Effector memory CD8-positive, alpha-beta T cell (primary cell): Measurements from ENCODE around the gene TCEANC2.
A peak's percentile ranks its signal among the peaks of the same experiment; 100 is the strongest.
"Not testable (repeated sequence)": the region's sequence is repeated elsewhere in the genome, so short reads cannot be mapped to it uniquely, and the experiment has no call there.

Source experiments
- ATAC-seq: fragments of 150-1000 bp; cut with Tn5 transposase; replicated peaks from 2 replicates; pipeline ENCODE4 v1.10.0; 2021; ENCODE audit warnings: mild to moderate bottlenecking, moderate library complexity
- DNase-seq, 3 experiments: peaks; one replicate each; pipeline ENCODE4 v3.0.0; 2021
- H3K27ac Mint-ChIP-seq, 2 donors: one replicate each; pipeline ENCODE4 v1.8.0; 2022; ENCODE audit warnings: mild to moderate bottlenecking in 2 of 2, mixed read lengths in 2 of 2, moderate library complexity in 2 of 2
- H3K27me3 Mint-ChIP-seq, 2 donors: one replicate each; pipeline ENCODE4 v1.8.0; 2022; ENCODE audit warnings: mixed read lengths in 2 of 2
- H3K36me3 Mint-ChIP-seq: one replicate; pipeline ENCODE4 v1.8.0; 2022; ENCODE audit warnings: mild to moderate bottlenecking, moderate library complexity, mixed read lengths; ENCODE audit not compliant: insufficient read depth
- H3K4me1 Mint-ChIP-seq, 2 donors: one replicate each; pipeline ENCODE4 v1.8.0; 2022; ENCODE audit warnings: low read depth in 2 of 2, mixed read lengths in 2 of 2
- H3K4me3 Mint-ChIP-seq, 2 donors: one replicate each; pipeline ENCODE4 v1.8.0; 2022; ENCODE audit warnings: mild to moderate bottlenecking in 2 of 2, mixed read lengths in 2 of 2, moderate library complexity in 2 of 2
- H3K9me3 Mint-ChIP-seq, 2 donors: one replicate each; pipeline ENCODE4 v1.8.0; 2022; ENCODE audit warnings: mixed read lengths in 2 of 2
- total RNA-seq, 9 experiments: gene quantifications; one replicate each; lab custom pipeline; 2026; lab: John Stamatoyannopoulos, UW

TCEANC2 gene
- 16.8 to 43.2 (median 24.0) reads per million in 9 experiments for total RNA-seq

DNA sequence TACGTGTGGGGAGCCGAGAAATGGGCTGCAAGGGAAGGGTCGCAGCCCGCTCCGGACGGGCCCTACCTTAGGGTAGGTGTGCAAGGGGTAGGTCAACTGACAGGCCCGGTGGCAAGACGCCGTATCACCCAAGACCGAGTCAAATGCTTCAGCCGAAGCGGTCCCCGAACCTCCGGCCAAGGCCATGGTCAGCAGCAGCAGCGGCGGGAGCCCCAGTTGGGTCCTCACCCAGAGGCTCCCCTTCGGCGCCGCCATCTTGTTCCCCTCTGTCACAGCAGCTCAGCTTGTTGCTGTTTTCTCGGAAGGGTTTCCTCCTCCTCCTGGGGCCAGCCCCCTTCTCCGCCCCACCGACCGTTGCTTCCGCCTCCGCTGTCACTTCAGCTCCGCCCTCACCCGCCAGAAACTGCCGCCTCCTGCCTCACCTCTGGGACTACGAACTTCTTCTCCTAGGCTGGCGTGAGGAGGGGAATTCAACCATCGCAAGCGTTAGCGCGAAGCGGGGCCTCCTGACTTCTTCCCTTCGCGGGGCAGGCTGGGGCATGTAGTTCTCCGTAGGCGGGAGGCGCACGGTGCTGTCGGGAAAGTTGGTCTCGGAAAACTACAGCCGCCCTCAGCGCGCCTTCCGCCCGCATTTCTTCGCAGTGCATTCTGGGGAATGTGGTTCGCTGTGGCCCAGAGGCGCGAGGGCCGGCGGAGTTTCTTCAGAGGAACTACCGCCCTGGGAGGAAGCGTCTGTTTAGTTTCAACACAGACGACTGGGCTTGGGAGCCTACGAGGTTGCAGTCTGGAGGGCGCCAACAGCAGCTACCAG is at the start of gene TCEANC2, which contains the start of gene TMEM59:
Gene TCEANC2, plus strand, starts transcription at position 675 of the 811 bp plus-strand sequence. CDS start 815 bp downstream, outside the sequence.
Gene TMEM59, minus strand, starts transcription at position 271 of the 811 bp plus-strand sequence. Its CDS starts 16 bp downstream, at position 255.
- Mint-ChIP-seq H3K9me3 (no peaks in the 10 kb centered on the region), H3K36me3 (peaks cover 13% of the 10 kb centered on the region), H3K4me3 (no peak within 1 kb of the TSS), H3K4me1 (peaks cover 11 to 13% of the 10 kb centered on the region in 2 donors), H3K27me3 (no peaks in the 10 kb centered on the region), H3K27ac (no peak within 1 kb of the TSS)
- ATAC-seq (peak; percentile 88), DNase-seq (peak; percentile 96 to 97 (median 96))

DNA sequence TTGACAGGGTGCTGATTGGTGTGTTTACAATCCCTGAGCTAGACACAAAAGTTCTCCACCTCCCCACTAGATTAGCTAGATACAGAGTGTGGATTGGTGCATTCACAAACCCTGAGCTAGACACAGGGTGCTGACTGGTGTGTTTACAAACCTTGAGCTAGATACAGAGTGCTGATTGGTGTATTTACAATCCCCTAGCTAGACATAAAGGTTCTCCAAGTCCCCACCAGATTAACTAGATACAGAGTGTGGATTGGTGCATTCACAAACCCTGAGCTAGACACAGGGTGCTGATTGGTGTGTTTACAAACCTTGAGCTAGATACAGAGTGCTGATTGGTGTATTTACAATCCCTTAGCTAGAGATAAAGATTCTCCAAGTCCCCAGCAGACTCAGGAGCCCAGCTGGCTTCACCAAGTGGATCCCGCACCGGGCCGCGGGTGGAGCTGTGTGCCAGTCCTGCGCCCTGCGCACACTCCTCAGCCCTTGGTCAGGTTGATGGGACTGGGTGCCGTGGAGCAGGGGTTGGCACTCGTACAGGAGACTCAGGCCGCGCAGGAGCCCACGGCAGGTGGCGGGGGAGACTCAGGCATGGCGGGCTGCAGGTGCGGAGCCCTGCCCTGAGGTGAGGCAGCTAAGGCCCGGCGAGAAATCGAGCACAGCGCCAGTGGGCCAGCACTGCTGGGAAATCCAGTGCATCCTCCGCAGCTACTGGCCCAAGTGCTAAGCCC is 49.5 kb upstream of the TCEANC2 start:
- not testable (repeated sequence) for ATAC-seq, H3K36me3 Mint-ChIP-seq, H3K4me1 Mint-ChIP-seq, H3K4me3 Mint-ChIP-seq, H3K27ac Mint-ChIP-seq, H3K9me3 Mint-ChIP-seq, DNase-seq
- H3K27me3 Mint-ChIP-seq, result peaks cover 19 to 35% of the 10 kb centered on the region in 2 donors

DNA sequence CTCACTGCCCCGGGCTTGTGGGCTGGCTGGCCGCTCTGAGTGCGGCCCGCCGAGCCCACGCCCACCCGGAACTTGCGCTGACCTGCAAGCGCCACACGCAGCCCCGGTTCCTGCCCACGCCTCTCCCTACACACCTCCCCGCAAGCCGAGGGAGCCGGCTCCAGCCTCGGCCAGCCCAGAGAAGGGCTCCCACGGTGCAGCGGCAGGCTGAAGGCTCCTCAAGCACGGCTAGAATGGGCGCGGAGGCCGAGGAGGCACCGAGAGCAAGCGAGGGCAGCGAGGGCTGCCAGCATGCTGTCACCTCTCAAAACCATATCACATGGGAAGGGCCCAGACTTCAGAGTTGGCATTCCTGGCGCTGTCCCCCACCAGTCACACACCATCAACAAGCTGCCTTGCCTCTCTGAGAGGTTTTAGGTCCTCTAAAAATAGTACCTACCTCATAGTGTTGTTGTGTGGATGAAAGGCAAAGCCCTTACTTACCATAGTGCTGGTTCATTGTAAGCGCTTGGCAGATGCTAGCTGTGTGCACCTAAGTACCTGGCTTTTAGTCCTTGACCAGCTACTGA is 48.8 kb upstream of the TCEANC2 start:
- Mint-ChIP-seq H3K4me3 (no peak overlapping the region), H3K9me3 (no peaks in the 10 kb centered on the region), H3K27me3 (peaks cover 26 to 41% of the 10 kb centered on the region in 2 donors), H3K27ac (no peak overlapping the region), H3K4me1 (no peaks in the 10 kb centered on the region), H3K36me3 (no peaks in the 10 kb centered on the region)
- ATAC-seq, result no peak
- DNase-seq, result no peak

DNA sequence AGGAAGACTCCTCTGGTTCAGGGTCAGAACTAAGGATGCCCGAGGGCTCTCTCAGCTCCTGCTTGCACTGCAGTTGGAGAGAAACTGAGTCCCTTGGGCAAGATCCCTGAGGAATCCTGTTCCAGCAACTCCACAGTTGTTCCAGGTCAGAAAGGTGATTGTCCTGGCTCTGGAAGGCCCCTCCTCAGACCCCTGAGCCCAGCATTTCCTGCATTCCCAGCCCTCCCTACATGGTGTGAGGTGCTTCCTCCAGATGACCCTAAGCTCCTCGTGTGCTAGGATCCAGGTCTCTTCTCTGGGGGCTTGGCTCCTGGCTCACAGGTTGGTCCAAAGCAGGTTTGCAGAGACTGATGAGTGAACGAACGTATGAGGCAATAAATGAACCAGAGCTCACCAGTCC is 46.9 kb upstream of the TCEANC2 start:
- no peaks in the 10 kb centered on the region for H3K9me3 Mint-ChIP-seq

DNA sequence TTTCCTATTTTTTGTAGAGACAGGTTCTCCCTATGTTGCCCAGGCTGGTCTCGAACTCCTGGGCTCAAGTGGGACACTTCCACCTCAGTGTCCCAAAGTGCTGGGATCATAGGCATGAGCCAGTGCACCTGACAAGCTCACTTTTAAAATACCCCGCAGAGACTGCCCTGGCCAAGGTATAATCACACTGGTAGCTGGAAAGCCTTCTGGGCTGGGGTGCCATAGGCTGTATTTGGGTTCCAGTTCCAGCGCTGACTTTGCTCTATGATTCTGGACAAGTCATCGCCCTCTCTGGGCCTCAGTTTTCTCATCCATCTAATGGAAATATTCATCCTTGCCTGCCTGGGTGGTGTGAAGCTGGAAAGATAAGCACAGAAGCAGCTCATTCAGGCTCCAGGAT is 45.8 kb upstream of the TCEANC2 start:
- H3K36me3 Mint-ChIP-seq, result no peaks in the 10 kb centered on the region
- H3K9me3 Mint-ChIP-seq, result no peaks in the 10 kb centered on the region
- ATAC-seq, result no peak
- no peak overlapping the region for H3K4me3 Mint-ChIP-seq
- no peaks in the 10 kb centered on the region for H3K4me1 Mint-ChIP-seq
- peaks cover 47 to 66% of the 10 kb centered on the region in 2 donors for H3K27me3 Mint-ChIP-seq
- no peak for DNase-seq
- no peak overlapping the region for H3K27ac Mint-ChIP-seq

More for the DNA sequence above, 46.9 kb upstream of the TCEANC2 start:
- H3K4me3 Mint-ChIP-seq, result no peak overlapping the region
- no peak for ATAC-seq
- H3K27me3 Mint-ChIP-seq, result peaks cover 43 to 61% of the 10 kb centered on the region in 2 donors
- no peaks in the 10 kb centered on the region for H3K36me3 Mint-ChIP-seq
- H3K4me1 Mint-ChIP-seq, result no peaks in the 10 kb centered on the region
- DNase-seq, result no peak
- H3K27ac Mint-ChIP-seq, result no peak overlapping the region

DNA sequence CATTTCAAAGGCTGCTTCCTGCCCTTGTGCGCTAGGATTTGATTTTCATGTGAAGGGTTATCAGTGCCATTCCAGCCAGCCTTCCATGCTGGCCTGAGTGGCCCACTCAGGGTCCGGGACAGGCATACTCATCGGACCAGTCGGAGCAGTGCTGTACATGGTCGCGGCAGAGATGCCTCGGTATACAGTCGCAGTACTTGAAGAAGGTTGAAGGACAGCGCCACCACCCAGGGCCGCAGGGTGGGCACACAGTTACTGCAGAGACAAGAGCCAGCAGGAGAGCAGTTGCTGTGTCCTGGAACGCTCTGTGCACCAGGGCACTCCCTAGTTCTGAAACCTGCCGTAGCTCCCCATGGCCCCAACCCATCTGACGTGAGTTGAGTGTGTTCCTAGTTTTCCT is 44.5 kb upstream of the TCEANC2 start:
- ATAC-seq, result no peak
- Mint-ChIP-seq H3K27ac (no peak overlapping the region), H3K27me3 (peaks cover 49 to 72% of the 10 kb centered on the region in 2 donors), H3K4me3 (no peak overlapping the region), H3K9me3 (no peaks in the 10 kb centered on the region), H3K4me1 (no peaks in the 10 kb centered on the region), H3K36me3 (no peaks in the 10 kb centered on the region)
- DNase-seq, result no peak

DNA sequence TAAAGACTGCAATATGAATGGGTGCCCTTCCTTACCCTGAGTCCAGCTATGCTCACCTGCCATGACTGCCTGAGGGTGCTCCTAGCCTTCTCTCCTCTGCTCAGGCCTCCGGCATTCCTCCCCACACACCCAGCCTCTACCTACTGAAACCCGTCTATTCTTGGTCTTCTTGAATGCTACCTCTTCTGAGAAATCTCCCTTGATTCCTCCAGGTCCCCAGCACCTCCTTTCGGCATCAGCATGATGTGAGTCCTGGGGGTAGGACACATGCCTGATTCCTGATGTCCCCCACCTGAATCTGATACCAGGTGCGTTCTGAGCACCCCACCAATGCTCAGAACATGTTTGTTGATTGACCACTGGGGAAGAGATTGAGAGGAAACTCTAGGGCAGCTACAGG is 44.0 kb upstream of the TCEANC2 start:
- Mint-ChIP-seq H3K4me1 (no peaks in the 10 kb centered on the region), H3K9me3 (no peaks in the 10 kb centered on the region), H3K4me3 (no peak overlapping the region), H3K27ac (no peak overlapping the region), H3K27me3 (peaks cover 51 to 77% of the 10 kb centered on the region in 2 donors), H3K36me3 (no peaks in the 10 kb centered on the region)
- DNase-seq (no peak), ATAC-seq (no peak)

DNA sequence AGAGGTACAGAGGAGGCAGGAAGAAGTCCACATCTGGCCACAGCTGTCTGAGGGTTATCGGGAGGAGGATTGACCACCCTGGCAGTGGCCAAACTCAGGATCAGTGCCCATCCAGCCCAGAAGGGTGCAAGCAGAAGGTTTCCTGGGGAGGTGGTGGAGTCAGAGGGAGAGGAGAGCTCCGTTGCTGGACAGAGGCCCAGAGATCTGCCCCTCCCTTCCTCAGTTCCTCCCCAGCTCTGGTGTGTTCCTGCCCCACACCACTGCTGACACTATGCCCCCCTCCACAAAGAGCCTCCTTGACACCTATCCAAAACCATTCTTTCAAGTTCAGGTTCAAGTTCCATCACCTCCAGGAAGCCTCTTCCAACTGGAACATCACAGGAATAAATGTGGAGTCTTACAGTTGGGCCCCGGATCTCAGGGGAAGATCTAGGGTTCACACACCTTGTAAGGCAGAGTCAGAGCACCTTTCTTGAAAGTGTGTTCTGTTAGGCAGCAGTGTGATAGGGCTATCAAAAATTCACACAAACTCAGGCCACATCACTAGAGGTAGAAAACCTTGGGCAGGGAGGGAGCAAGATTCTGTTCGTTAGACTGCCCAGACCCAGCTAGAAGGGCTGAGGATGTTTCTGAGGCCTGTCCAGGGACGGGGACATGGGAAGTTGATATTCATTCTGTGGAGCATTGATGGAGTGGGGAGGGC is 42.8 kb upstream of the TCEANC2 start:
- H3K4me3 Mint-ChIP-seq, result no peak overlapping the region
- DNase-seq (no peak), ATAC-seq (no peak)
- no peaks in the 10 kb centered on the region for H3K9me3 Mint-ChIP-seq
- H3K4me1 Mint-ChIP-seq, result no peaks in the 10 kb centered on the region
- H3K36me3 Mint-ChIP-seq, result no peaks in the 10 kb centered on the region
- H3K27me3 Mint-ChIP-seq, result peaks cover 51 to 77% of the 10 kb centered on the region in 2 donors
- H3K27ac Mint-ChIP-seq, result no peak overlapping the region

DNA sequence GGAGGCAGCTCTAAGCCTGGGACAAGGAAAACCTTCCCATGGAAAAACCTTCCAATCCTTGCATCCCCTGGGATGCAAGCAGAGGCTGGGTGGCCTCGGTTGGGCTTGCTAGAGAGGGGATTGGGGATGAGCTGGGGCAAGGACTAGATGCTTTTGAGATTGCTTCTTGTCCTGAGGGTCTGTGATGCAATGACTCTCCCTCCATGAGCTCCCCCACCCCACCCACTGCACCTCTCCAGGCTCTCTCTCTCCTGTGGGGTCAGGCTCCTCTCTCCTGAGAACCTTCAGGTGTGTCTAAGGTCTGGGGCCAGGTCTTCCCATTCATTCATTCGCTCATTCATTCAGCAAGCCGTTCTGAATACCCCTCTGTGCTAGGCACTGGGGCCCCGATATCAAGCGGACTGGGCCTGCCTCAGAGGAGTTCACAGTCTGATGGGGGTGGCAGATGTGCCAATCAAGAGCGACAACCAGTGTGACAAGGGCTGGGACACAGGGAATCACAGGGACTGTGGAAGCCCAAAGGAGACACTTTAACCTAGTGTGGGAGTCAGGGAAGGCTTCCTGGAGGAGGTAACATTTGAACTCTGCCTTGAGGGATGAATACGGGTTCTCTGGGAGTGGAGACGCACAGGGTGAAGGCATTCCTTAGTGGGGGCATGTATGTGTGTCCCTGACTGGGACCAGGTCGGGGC is 41.9 kb upstream of the TCEANC2 start:
- no peak overlapping the region for H3K4me3 Mint-ChIP-seq
- H3K27ac Mint-ChIP-seq, result no peak overlapping the region
- DNase-seq, result no peak
- peaks cover 46 to 75% of the 10 kb centered on the region in 2 donors for H3K27me3 Mint-ChIP-seq
- H3K4me1 Mint-ChIP-seq, result no peaks in the 10 kb centered on the region
- ATAC-seq, result no peak
- H3K9me3 Mint-ChIP-seq, result no peaks in the 10 kb centered on the region
- H3K36me3 Mint-ChIP-seq, result no peaks in the 10 kb centered on the region

DNA sequence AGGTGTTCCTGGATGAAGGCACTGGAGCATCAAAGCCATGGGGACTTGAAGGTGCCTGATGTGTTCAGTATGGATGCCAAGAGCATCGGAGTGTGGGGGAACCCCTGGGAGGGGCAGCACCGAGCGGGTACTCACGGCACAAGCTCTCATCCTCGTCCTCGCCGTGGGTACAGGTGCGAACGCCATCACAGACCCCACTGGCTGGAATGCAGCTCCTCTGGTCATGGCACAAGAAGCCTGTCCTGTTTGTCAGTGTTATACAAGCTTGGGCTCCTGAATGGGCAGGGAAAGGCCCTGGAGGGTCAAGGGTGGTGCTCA is 41.4 kb upstream of the TCEANC2 start:
- Mint-ChIP-seq H3K36me3 (no peaks in the 10 kb centered on the region), H3K27ac (no peak overlapping the region), H3K4me1 (no peaks in the 10 kb centered on the region), H3K9me3 (no peaks in the 10 kb centered on the region), H3K4me3 (no peak overlapping the region), H3K27me3 (peaks cover 46 to 75% of the 10 kb centered on the region in 2 donors)
- no peak for ATAC-seq
- no peak for DNase-seq

DNA sequence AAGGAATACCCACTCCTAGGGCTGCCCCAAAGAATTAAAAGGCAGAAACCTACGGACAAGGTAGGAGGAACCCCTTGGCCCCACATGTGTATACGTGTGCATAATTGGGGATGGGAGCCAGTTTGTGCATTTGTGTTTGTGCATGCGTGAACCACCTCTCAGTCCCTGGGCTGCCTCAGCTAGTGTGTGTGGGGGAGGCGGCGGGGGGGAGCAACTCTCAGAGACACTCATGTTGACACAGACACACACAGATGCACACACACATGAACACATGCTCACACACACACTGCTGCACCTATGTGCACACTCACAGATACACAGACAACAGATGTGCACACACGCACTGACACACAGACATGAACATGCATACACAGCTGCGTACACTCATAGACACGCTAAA is 40.5 kb upstream of the TCEANC2 start:
- no peaks in the 10 kb centered on the region for H3K36me3 Mint-ChIP-seq
- H3K27ac Mint-ChIP-seq, result no peak overlapping the region
- H3K27me3 Mint-ChIP-seq, result peaks cover 50 to 84% of the 10 kb centered on the region in 2 donors
- no peaks in the 10 kb centered on the region for H3K4me1 Mint-ChIP-seq
- H3K9me3 Mint-ChIP-seq, result no peaks in the 10 kb centered on the region
- ATAC-seq (no peak), DNase-seq (no peak)
- H3K4me3 Mint-ChIP-seq, result no peak overlapping the region

DNA sequence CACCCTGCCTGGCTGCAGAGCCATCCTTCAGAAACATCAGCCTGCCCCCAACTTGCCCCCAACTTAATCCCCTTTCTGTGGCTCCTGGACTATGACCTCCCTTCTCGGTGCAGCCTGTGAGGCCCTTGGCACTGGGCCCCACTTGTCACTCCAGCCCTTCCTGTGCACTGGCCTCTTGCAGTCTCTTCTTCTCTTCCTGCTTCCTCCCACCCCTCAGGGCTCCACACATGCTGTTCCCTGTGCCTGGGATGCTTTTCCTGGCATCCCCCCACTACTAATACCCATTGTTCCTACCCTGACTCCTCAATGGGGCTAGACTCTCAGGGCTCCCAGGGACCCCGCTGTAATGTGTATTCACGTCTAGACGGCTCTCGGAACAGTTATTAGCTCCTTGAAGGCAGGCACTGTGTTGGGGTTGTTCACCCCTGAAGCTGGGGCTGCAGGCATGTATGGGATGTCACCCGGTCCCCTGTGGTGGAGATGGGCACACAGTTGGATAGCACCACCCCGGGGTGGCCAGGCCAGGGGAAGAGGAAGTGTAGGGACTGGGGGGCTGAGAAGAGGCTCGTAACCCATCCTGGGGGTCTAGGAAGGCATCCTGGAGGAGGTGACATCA is 39.9 kb upstream of the TCEANC2 start:
- no peak for ATAC-seq
- no peak overlapping the region for H3K4me3 Mint-ChIP-seq
- peaks cover 51 to 84% of the 10 kb centered on the region in 2 donors for H3K27me3 Mint-ChIP-seq
- no peaks in the 10 kb centered on the region for H3K9me3 Mint-ChIP-seq
- H3K27ac Mint-ChIP-seq, result no peak overlapping the region
- no peaks in the 10 kb centered on the region for H3K4me1 Mint-ChIP-seq
- DNase-seq, result no peak
- no peaks in the 10 kb centered on the region for H3K36me3 Mint-ChIP-seq
